Choroid plexus epithelial cell (primary cell): Measurements from ENCODE around the gene XG.
A peak's percentile ranks its signal among the peaks of the same experiment; 100 is the strongest.
"Not testable (repeated sequence)": the region's sequence is repeated elsewhere in the genome, so short reads cannot be mapped to it uniquely, and the experiment has no call there.

Experiments
- DNase-seq: peaks from one replicate; pipeline ENCODE4 v3.0.0-alpha.2; 2010; ENCODE audit warnings: low read depth
- H3K4me3 ChIP-seq: 2 replicates; pipeline ENCODE4 v1.5.1; 2011; ENCODE audit warnings: low read depth, mild to moderate bottlenecking, control low read depth, low read length, moderate library complexity
- CTCF ChIP-seq: conservative IDR thresholded peaks from 2 replicates; pipeline ENCODE4 v1.5.1; 2011; ENCODE audit warnings: low read depth, mild to moderate bottlenecking, control low read depth, inconsistent platforms, low read length, moderate library complexity

Gene XG

GRCh38 chrX:2717312-2717711 lies 34.5 kb upstream of the XG start:
- no peak overlapping the region for H3K4me3 ChIP-seq
- no peak for DNase-seq

GRCh38 chrX:2718821-2719220 lies 33.0 kb upstream of the XG start:
- DNase-seq = no peak
- TF ChIP-seq CTCF = no peak
- no peak overlapping the region for H3K4me3 ChIP-seq

More at GRCh38 chrX:2717312-2717711, 34.5 kb upstream of the XG start:
- TF ChIP-seq CTCF = no peak

GRCh38 chrX:2719774-2720447 lies 31.9 kb upstream of the XG start:
- no peak for TF ChIP-seq CTCF
- no peak overlapping the region for H3K4me3 ChIP-seq
- no peak for DNase-seq

GRCh38 chrX:2723286-2723879 lies 28.5 kb upstream of the XG start:
- TF ChIP-seq CTCF = no peak
- H3K4me3 ChIP-seq = no peak overlapping the region
- no peak for DNase-seq

GRCh38 chrX:2727264-2727663 lies 24.6 kb upstream of the XG start:
- peak; percentile 29 for DNase-seq
- not testable (repeated sequence) for H3K4me3 ChIP-seq

GRCh38 chrX:2732076-2732475 lies 19.8 kb upstream of the XG start:
- no peak for TF ChIP-seq CTCF
- DNase-seq = no peak
- H3K4me3 ChIP-seq = no peak overlapping the region

GRCh38 chrX:2732649-2733048 lies 19.2 kb upstream of the XG start:
- no peak overlapping the region for H3K4me3 ChIP-seq
- no peak for TF ChIP-seq CTCF
- no peak for DNase-seq
